GM12891 (cell line): ENCODE measurements around the gene MGAT5.

Experiments used
- DNase-seq: peaks from one replicate; pipeline ENCODE4 v3.0.0; 2011; ENCODE audit warnings: low spot score; ENCODE audit not compliant: insufficient read length
- FAIRE-seq: peaks from 2 replicates; lab custom pipeline; 2011; peaks lifted over from hg19 to GRCh38; lab: Jason Lieb, UNC
- PAX5 ChIP-seq: IDR thresholded peaks from 2 replicates; pipeline ENCODE4 v1.6.1; 2011; ENCODE audit warnings: low read length, moderate library complexity, mild to moderate bottlenecking; ENCODE audit not compliant: insufficient read depth, severe bottlenecking
- POLR2A ChIP-seq: IDR thresholded peaks from 2 replicates; pipeline ENCODE4 v1.6.1; 2011; ENCODE audit warnings: low read depth, low read length, control low read depth
- POLR2AphosphoS5 ChIP-seq: IDR thresholded peaks from 2 replicates; pipeline ENCODE4 v1.6.1; 2011; ENCODE audit warnings: low read depth, low read length, control low read depth
- POU2F2 ChIP-seq: IDR thresholded peaks from 2 replicates; pipeline ENCODE4 v1.6.1; 2011; ENCODE audit warnings: low read depth, mild to moderate bottlenecking, control low read depth, low read length, moderate library complexity
- SPI1 ChIP-seq: IDR thresholded peaks from 2 replicates; pipeline ENCODE4 v1.6.1; 2011; ENCODE audit warnings: low read depth, low read length, control low read depth
- TAF1 ChIP-seq: IDR thresholded peaks from 2 replicates; pipeline ENCODE4 v1.6.1; 2011; ENCODE audit warnings: low read depth, low read length, control low read depth

MGAT5 gene

GRCh38 chr2:134261398-134262131, 7.7 kb downstream of the MGAT5 start:
- DNase-seq (no peak), FAIRE-seq (peak; percentile 48)
- TF ChIP-seq PAX5 (no peak), POLR2AphosphoS5 (no peak), SPI1 (peak; percentile 58; the same call in 1 of the 2 replicates), POU2F2 (no peak), TAF1 (no peak)

- FAIRE-seq (peak; percentile 85), DNase-seq (no peak)
- no peak for TF ChIP-seq POLR2A
- TF ChIP-seq SPI1 = no peak
- TF ChIP-seq TAF1 = no peak
- no peak for TF ChIP-seq POU2F2
- TF ChIP-seq PAX5 = no peak
- no peak for TF ChIP-seq POLR2AphosphoS5
Observed at GRCh38 chr2:134262684-134263083, 8.8 kb downstream of the MGAT5 start.

GRCh38 chr2:134268265-134268664, 14.4 kb downstream of the MGAT5 start:
- TF ChIP-seq TAF1 (no peak), POLR2AphosphoS5 (no peak), POU2F2 (no peak), POLR2A (no peak), PAX5 (no peak), SPI1 (no peak)
- DNase-seq = no peak
- no peak for FAIRE-seq

GRCh38 chr2:134269230-134269629, 15.4 kb downstream of the MGAT5 start:
- FAIRE-seq (no peak), DNase-seq (no peak)
- TF ChIP-seq SPI1 (no peak), PAX5 (no peak), POLR2A (no peak), POU2F2 (no peak), POLR2AphosphoS5 (no peak), TAF1 (no peak)

- no peak for DNase-seq
- TF ChIP-seq SPI1 = no peak
- TF ChIP-seq POU2F2 = no peak
- TF ChIP-seq TAF1 = no peak
- no peak for TF ChIP-seq POLR2A
- TF ChIP-seq POLR2AphosphoS5 = no peak
- no peak for TF ChIP-seq PAX5
- no peak for FAIRE-seq
Observed at GRCh38 chr2:134269972-134270735, 16.3 kb downstream of the MGAT5 start.

GRCh38 chr2:134271758-134272157, 17.9 kb downstream of the MGAT5 start:
- DNase-seq (no peak), FAIRE-seq (peak; percentile 82)
- TF ChIP-seq POU2F2 (no peak), SPI1 (no peak), POLR2A (no peak), TAF1 (no peak), POLR2AphosphoS5 (no peak), PAX5 (no peak)

- DNase-seq (no peak), FAIRE-seq (peak; percentile 77)
- TF ChIP-seq SPI1 (no peak), POU2F2 (no peak), PAX5 (no peak), POLR2A (no peak), TAF1 (no peak), POLR2AphosphoS5 (no peak)
Observed at GRCh38 chr2:134272806-134273205, 18.9 kb downstream of the MGAT5 start.

- DNase-seq (no peak), FAIRE-seq (no peak)
- TF ChIP-seq POLR2AphosphoS5 (no peak), TAF1 (no peak), POU2F2 (no peak), SPI1 (no peak), PAX5 (no peak), POLR2A (no peak)
Observed at GRCh38 chr2:134273256-134273983, 19.5 kb downstream of the MGAT5 start.

GRCh38 chr2:134274121-134274520, 20.2 kb downstream of the MGAT5 start:
- no peak for TF ChIP-seq SPI1
- TF ChIP-seq PAX5 = no peak
- DNase-seq = no peak
- no peak for FAIRE-seq
